A673 (cell line): ENCODE measurements around the gene HBZ. TPM values are rescaled to one million over a fixed set of nuclear protein-coding genes. Genes with fewer than 3 reads are reported as not detected.
"Not testable (repeated sequence)": the region's sequence is repeated elsewhere in the genome, so short reads cannot be mapped to it uniquely, and the experiment has no call there.

Source experiments
- BruUV-seq: library from RNA; stranded (reverse); fragments of 400-500 nt; replicated peaks from 2 replicates; lab custom pipeline; 2021; lab: Mats Ljungman, UMichigan
- CTCF ChIA-PET: fragments of 300-600 bp; sonication (Branson Sonifier 250); formaldehyde crosslinking; loops from one replicate; lab custom pipeline; 2022; ENCODE audit warnings: antibody characterized with exemption; lab: Charles Lee
- POLR2A ChIA-PET: fragments of 300-600 bp; sonication (Branson Sonifier 250); formaldehyde crosslinking; loops from one replicate; lab custom pipeline; 2022; ENCODE audit warnings: antibody characterized with exemption; ENCODE audit not compliant: low non-redundant PET; lab: Charles Lee
- DNase-seq: peaks from one replicate; pipeline ENCODE4 v3.0.0-alpha.2; 2015; ENCODE audit warnings: low spot score
- H3K27ac ChIP-seq: fragments of 200-600 bp; sonication (generic); 2 replicates; pipeline ENCODE4 v1.5.1; 2016; ENCODE audit warnings: mixed run types, low read depth, mild to moderate bottlenecking, mixed read lengths, antibody characterized with exemption, low read length; ENCODE audit not compliant: poor library complexity, severe bottlenecking
- H3K27me3 ChIP-seq: fragments of 200-600 bp; sonication (generic); replicated peaks from 2 replicates; pipeline ENCODE4 v1.6.1; 2017; ENCODE audit warnings: mixed run types, low read depth, mild to moderate bottlenecking, mixed read lengths, antibody characterized with exemption, low read length; ENCODE audit not compliant: insufficient read depth, poor library complexity
- H3K36me3 ChIP-seq: fragments of 200-600 bp; sonication (generic); 2 replicates; pipeline ENCODE4 v1.6.1; 2016; ENCODE audit warnings: mixed run types, mild to moderate bottlenecking, mixed read lengths, antibody characterized with exemption, low read length; ENCODE audit not compliant: insufficient read depth, poor library complexity, severe bottlenecking
- H3K4me1 ChIP-seq: fragments of 200-600 bp; sonication (generic); 2 replicates; pipeline ENCODE4 v1.6.1; 2017; ENCODE audit warnings: mixed run types, mild to moderate bottlenecking, mixed read lengths, antibody characterized with exemption, low read length; ENCODE audit not compliant: insufficient read depth, poor library complexity, severe bottlenecking
- H3K4me3 ChIP-seq: fragments of 200-600 bp; sonication (generic); 2 replicates; pipeline ENCODE4 v1.5.1; 2016; ENCODE audit warnings: low read depth, mixed run types, mild to moderate bottlenecking, mixed read lengths, low read length; ENCODE audit not compliant: poor library complexity, severe bottlenecking
- H3K9me3 ChIP-seq: fragments of 200-600 bp; sonication (generic); 2 replicates; pipeline ENCODE4 v1.6.1; 2016; ENCODE audit warnings: mixed run types, low read depth, mild to moderate bottlenecking, mixed read lengths, antibody characterized with exemption, low read length; ENCODE audit not compliant: poor library complexity, severe bottlenecking
- EZH2 ChIP-seq: fragments of 200-600 bp; sonication (generic); IDR thresholded peaks from 2 replicates; pipeline ENCODE4 v1.6.1; 2017; ENCODE audit warnings: borderline replicate concordance, low read depth, mild to moderate bottlenecking, mixed read lengths, antibody characterized with exemption, low read length; ENCODE audit not compliant: poor library complexity, severe bottlenecking
- intact Hi-C: fragments of 100-400 bp; cut with micrococcal nuclease; formaldehyde crosslinking; loops from one replicate; pipeline ENCODE4 v1.10.0; 2022; ENCODE audit not compliant: unreplicated experiment
- total RNA-seq: library from RNA; stranded (reverse); gene quantifications from 2 replicates; pipeline ENCODE4 v1.2.3, GENCODE V29; 2021
- TF ChIP-seq, protein P1 (sequence below): fragments of 300-800, 200-600 bp; sonication (generic); conservative IDR thresholded peaks from 2 replicates; pipeline ENCODE4 v1.5.1; 2017; ENCODE audit warnings: low read depth, mild to moderate bottlenecking, antibody characterized with exemption, low read length, moderate library complexity, mixed read lengths

Gene HBZ
- total RNA-seq, 1 experiment from 2014 or later, result not detected

DNA sequence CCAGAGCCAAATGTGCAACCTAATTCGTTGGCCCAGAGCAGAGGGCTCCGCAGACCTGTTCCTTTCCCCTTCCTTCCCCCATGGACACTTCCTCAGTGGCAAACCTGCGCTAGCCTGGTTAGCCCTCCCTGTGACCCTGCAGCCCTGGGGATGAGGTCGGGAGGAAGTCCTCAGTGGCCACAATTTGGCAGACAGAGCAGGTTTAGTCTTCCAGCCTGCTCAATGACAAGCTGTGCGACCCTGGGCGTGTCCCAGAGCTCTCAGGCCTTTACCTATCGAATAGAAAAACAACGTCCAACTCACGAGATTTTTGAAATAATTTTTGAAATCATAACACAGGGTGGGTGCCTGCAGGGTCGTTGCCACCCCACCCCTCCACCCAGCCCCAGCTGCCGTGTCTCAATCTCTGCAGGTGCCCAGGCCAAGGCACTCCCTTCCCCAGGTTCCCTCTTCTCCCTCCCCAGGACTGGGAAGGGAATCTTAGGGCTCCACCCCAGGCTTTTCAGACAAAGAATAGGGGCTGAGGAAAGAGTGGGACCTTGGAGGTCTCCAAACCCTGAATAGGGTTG, 14.8 kb downstream of the HBZ start:
- TF ChIP-seq, protein P1, sequence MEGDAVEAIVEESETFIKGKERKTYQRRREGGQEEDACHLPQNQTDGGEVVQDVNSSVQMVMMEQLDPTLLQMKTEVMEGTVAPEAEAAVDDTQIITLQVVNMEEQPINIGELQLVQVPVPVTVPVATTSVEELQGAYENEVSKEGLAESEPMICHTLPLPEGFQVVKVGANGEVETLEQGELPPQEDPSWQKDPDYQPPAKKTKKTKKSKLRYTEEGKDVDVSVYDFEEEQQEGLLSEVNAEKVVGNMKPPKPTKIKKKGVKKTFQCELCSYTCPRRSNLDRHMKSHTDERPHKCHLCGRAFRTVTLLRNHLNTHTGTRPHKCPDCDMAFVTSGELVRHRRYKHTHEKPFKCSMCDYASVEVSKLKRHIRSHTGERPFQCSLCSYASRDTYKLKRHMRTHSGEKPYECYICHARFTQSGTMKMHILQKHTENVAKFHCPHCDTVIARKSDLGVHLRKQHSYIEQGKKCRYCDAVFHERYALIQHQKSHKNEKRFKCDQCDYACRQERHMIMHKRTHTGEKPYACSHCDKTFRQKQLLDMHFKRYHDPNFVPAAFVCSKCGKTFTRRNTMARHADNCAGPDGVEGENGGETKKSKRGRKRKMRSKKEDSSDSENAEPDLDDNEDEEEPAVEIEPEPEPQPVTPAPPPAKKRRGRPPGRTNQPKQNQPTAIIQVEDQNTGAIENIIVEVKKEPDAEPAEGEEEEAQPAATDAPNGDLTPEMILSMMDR, result no peak
- TF ChIP-seq EZH2, result no peak
- Histone ChIP-seq H3K36me3 (no peaks in the 10 kb centered on the region), H3K27ac (no peak overlapping the region), H3K27me3 (peaks cover 20% of the 10 kb centered on the region), H3K4me3 (no peak overlapping the region), H3K9me3 (no peaks in the 10 kb centered on the region), H3K4me1 (peaks cover 22% of the 10 kb centered on the region)
- DNase-seq, result no peak
- intact Hi-C loops, result no loop called here
- CTCF ChIA-PET, result interaction anchor here (1.0 kb wide), 1 partner anchor 16 kb away, joined by 3 read pairs; no protein-coding TSS in a partner anchor
- POLR2A ChIA-PET, result no interaction called here
- BruUV-seq, result no TSS peak

- no TSS peak for BruUV-seq
- peak; percentile 36 for DNase-seq
- Histone ChIP-seq H3K9me3 (no peaks in the 10 kb centered on the region), H3K4me3 (no peak overlapping the region), H3K36me3 (no peaks in the 10 kb centered on the region), H3K4me1 (peaks cover 22% of the 10 kb centered on the region), H3K27me3 (peaks cover 20% of the 10 kb centered on the region), H3K27ac (no peak overlapping the region)
- TF ChIP-seq, protein P1, result no peak
- TF ChIP-seq EZH2, result no peak
- intact Hi-C loops, result no loop called here
- CTCF ChIA-PET, result no interaction called here
- POLR2A ChIA-PET, result no interaction called here
Observed at GRCh38 chr16:168424-168823, 16.0 kb downstream of the HBZ start.

DNA sequence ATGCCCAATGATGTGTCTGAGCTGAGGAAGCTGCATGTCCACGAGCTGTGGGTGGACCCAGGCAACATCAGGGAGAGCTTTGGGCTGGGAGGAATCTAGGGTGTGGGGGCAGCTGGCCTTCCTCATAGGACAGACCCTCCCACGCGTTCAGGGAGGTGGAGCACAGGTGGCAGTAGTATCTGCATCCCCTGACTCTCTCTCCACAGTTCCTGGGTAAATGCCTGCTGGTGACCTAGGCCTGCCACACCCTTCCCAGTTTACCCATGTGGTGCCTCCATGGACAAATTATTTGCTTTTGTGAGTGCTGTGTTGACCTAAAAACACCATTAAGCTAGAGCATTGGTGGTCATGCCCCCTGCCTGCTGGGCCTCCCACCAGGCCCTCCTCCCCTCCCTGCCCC, 16.6 kb downstream of the HBZ start:
- H3K27me3 ChIP-seq, result peaks cover 20% of the 10 kb centered on the region

GRCh38 chr16:170088-170507, 17.7 kb downstream of the HBZ start:
- DNase-seq, result peak; percentile 74
- H3K27ac ChIP-seq, CTCF ChIA-PET, H3K36me3 ChIP-seq, H3K9me3 ChIP-seq, intact Hi-C loops, POLR2A ChIA-PET, H3K4me3 ChIP-seq, BruUV-seq: not testable (repeated sequence)
- Histone ChIP-seq H3K27me3 (peaks cover 20% of the 10 kb centered on the region), H3K4me1 (peaks cover 31% of the 10 kb centered on the region)

More for the DNA sequence above, 16.6 kb downstream of the HBZ start:
- intact Hi-C loops, result no loop called here
- no TSS peak for BruUV-seq
- TF ChIP-seq, protein P1, result no peak
- TF ChIP-seq EZH2, result no peak
- ChIA-PET POLR2A (no interaction called here), CTCF (no interaction called here)
- Histone ChIP-seq H3K4me3 (no peak overlapping the region), H3K4me1 (peaks cover 22% of the 10 kb centered on the region), H3K27ac (no peak overlapping the region), H3K36me3 (no peaks in the 10 kb centered on the region), H3K9me3 (no peaks in the 10 kb centered on the region)
- DNase-seq, result no peak
